ENCODE results near the gene STX2. TPM values are rescaled to one million over a fixed set of nuclear protein-coding genes. Genes with fewer than 3 reads are reported as not detected.
"Not testable (repeated sequence)": the region's sequence is repeated elsewhere in the genome, so short reads cannot be mapped to it uniquely, and the experiment has no call there.

The STX2 gene
- total RNA-seq, 1 donor from 2014 or later = 17.4 TPM

- DNase-seq (ENCODE audit: low spot score) = no peak
- Mint-ChIP-seq H3K4me3 (ENCODE audit: unreplicated experiment) (no peak overlapping the region), H3K4me1 (ENCODE audit: unreplicated experiment) (no peaks in the 10 kb centered on the region), H3K27me3 (ENCODE audit: unreplicated experiment) (peaks cover 16% of the 10 kb centered on the region), H3K27ac (ENCODE audit: unreplicated experiment) (no peak overlapping the region), H3K9me3 (ENCODE audit: unreplicated experiment) (no peaks in the 10 kb centered on the region), H3K36me3 (ENCODE audit: low read depth, unreplicated experiment) (peaks cover 30% of the 10 kb centered on the region)
- TF ChIP-seq CTCF (IDR thresholded peaks at IDR 0.05; ENCODE audit: unreplicated experiment) = no peak
Observed at GRCh38 chr12:130783110-130783715, 55.8 kb downstream of the STX2 start.

GRCh38 chr12:130782245-130782644, 56.8 kb downstream of the STX2 start:
- H3K27me3 Mint-ChIP-seq (ENCODE audit: unreplicated experiment) = peaks cover 20% of the 10 kb centered on the region
- H3K4me3 Mint-ChIP-seq (ENCODE audit: unreplicated experiment); H3K27ac Mint-ChIP-seq (ENCODE audit: unreplicated experiment); DNase-seq (ENCODE audit: low spot score); H3K4me1 Mint-ChIP-seq (ENCODE audit: unreplicated experiment); H3K9me3 Mint-ChIP-seq (ENCODE audit: unreplicated experiment): not testable (repeated sequence)
- peaks cover 30% of the 10 kb centered on the region for H3K36me3 Mint-ChIP-seq (ENCODE audit: low read depth, unreplicated experiment)

GRCh38 chr12:130780880-130781575, 58.0 kb downstream of the STX2 start:
- Mint-ChIP-seq H3K27ac (ENCODE audit: unreplicated experiment) (no peak overlapping the region), H3K4me1 (ENCODE audit: unreplicated experiment) (peaks cover 3% of the 10 kb centered on the region)

GRCh38 chr12:130780325-130780724, 58.7 kb downstream of the STX2 start:
- Mint-ChIP-seq H3K27ac (ENCODE audit: unreplicated experiment) (no peak overlapping the region), H3K36me3 (ENCODE audit: low read depth, unreplicated experiment) (peaks cover 30% of the 10 kb centered on the region), H3K27me3 (ENCODE audit: unreplicated experiment) (peaks cover 28% of the 10 kb centered on the region), H3K9me3 (ENCODE audit: unreplicated experiment) (no peaks in the 10 kb centered on the region), H3K4me1 (ENCODE audit: unreplicated experiment) (peaks cover 3% of the 10 kb centered on the region), H3K4me3 (ENCODE audit: unreplicated experiment) (no peak overlapping the region)
- no peak for TF ChIP-seq CTCF (IDR thresholded peaks at IDR 0.05; ENCODE audit: unreplicated experiment)
- DNase-seq (ENCODE audit: low spot score) = no peak

More at GRCh38 chr12:130780880-130781575, 58.0 kb downstream of the STX2 start:
- TF ChIP-seq CTCF (IDR thresholded peaks at IDR 0.05; ENCODE audit: unreplicated experiment) = no peak
- H3K9me3 Mint-ChIP-seq (ENCODE audit: unreplicated experiment) = no peaks in the 10 kb centered on the region
- no peak for DNase-seq (ENCODE audit: low spot score)
- H3K4me3 Mint-ChIP-seq (ENCODE audit: unreplicated experiment) = peak overlapping the region; percentile 44
- peaks cover 22% of the 10 kb centered on the region for H3K27me3 Mint-ChIP-seq (ENCODE audit: unreplicated experiment)
- peaks cover 30% of the 10 kb centered on the region for H3K36me3 Mint-ChIP-seq (ENCODE audit: low read depth, unreplicated experiment)

GRCh38 chr12:130778776-130779175, 60.3 kb downstream of the STX2 start:
- H3K4me3 Mint-ChIP-seq (ENCODE audit: unreplicated experiment) = no peak overlapping the region
- H3K4me1 Mint-ChIP-seq (ENCODE audit: unreplicated experiment) = peaks cover 3% of the 10 kb centered on the region
- peaks cover 28% of the 10 kb centered on the region for H3K27me3 Mint-ChIP-seq (ENCODE audit: unreplicated experiment)
- H3K36me3 Mint-ChIP-seq (ENCODE audit: low read depth, unreplicated experiment) = peaks cover 19% of the 10 kb centered on the region
- TF ChIP-seq CTCF (IDR thresholded peaks at IDR 0.05; ENCODE audit: unreplicated experiment) = no peak
- H3K9me3 Mint-ChIP-seq (ENCODE audit: unreplicated experiment) = no peaks in the 10 kb centered on the region
- no peak for DNase-seq (ENCODE audit: low spot score)
- H3K27ac Mint-ChIP-seq (ENCODE audit: unreplicated experiment) = no peak overlapping the region
